Heart left ventricle (tissue), 16 donors: ENCODE results near the gene ARHGEF37. TPM values are rescaled to one million over a fixed set of nuclear protein-coding genes. Genes with fewer than 3 reads are reported as not detected.
"Not testable (repeated sequence)": the region's sequence is repeated elsewhere in the genome, so short reads cannot be mapped to it uniquely, and the experiment has no call there.

Experiments used
- ATAC-seq, 4 donors: fragments of 200-7000 bp; cut with Tn5 transposase; one replicate each; pipeline ENCODE4 v1.9.1; 2020 to 2022; ENCODE audit warnings: moderate library complexity in 4 of 4, mild to moderate bottlenecking in 3 of 4, moderate number of reproducible peaks in 1 of 4
- DNase-seq, 5 donors: peaks; one replicate each; pipeline ENCODE4 v3.0.0-alpha.2; 2020
- H3K27ac ChIP-seq, 12 donors: fragments of 200-600 bp; sonication (generic) in 4 of 12; one replicate each; pipeline versions ENCODE4 v1.5.0 to v1.8.0; 2016 to 2022; ENCODE audit warnings: mild to moderate bottlenecking in 2 of 12
- H3K27me3 ChIP-seq, 9 donors: fragments of 200-600 bp; sonication (generic) in 2 of 9; one replicate each; pipeline versions ENCODE4 v1.5.1 to v1.8.0; 2016 to 2022; ENCODE audit warnings: mild to moderate bottlenecking in 3 of 9
- H3K36me3 ChIP-seq, 9 donors: fragments of 200-600 bp; sonication (generic) in 2 of 9; one replicate each; pipeline versions ENCODE4 v1.5.0 to v1.8.0; 2018 to 2022; ENCODE audit warnings: mild to moderate bottlenecking in 2 of 9
- H3K4me1 ChIP-seq, 12 donors: fragments of 200-600 bp; sonication (generic) in 4 of 12; one replicate each; pipeline versions ENCODE4 v1.5.0 to v1.8.0; 2016 to 2022; ENCODE audit warnings: mild to moderate bottlenecking in 3 of 12
- H3K4me3 ChIP-seq, 12 donors: fragments of 200-600 bp; sonication (generic) in 4 of 12; one replicate each; pipeline versions ENCODE4 v1.5.0 to v1.8.0; 2017 to 2022; ENCODE audit warnings: mild to moderate bottlenecking in 9 of 12, moderate library complexity in 4 of 12
- H3K9me3 ChIP-seq, 12 donors: fragments of 200-600 bp; sonication (generic) in 4 of 12; one replicate each; pipeline versions ENCODE4 v1.5.0 to v1.8.0; 2016 to 2022; ENCODE audit warnings: mild to moderate bottlenecking in 1 of 12
- POLR2A ChIP-seq, 2 donors: fragments of 450-650 bp; IDR thresholded peaks; one replicate each; pipeline ENCODE4 v1.6.1; 2017; ENCODE audit warnings: antibody characterized with exemption in 2 of 2, mild to moderate bottlenecking in 2 of 2, moderate library complexity in 2 of 2
- WGBS, 4 donors: extraction: QIAGEN DNeasy Blood & Tissue Kit in 2 of 4; methylation state at CpG; one replicate each; pipeline versions ENCODE4 v1.1.5 to v1.1.7; 2013 to 2018; 5-methylcytosine and 5-hydroxymethylcytosine counted together
- intact Hi-C, 10 donors: fragments of 100-400 bp; cut with DNase I; formaldehyde crosslinking; loops; one replicate each; pipeline versions ENCODE4 v1.11.1 to v1.14.2; 2022
- polyA plus RNA-seq, 2 donors: library from polyadenylated mRNA; stranded (reverse); fragments of 200-250 nt; gene quantifications; one replicate each; pipeline ENCODE4 v1.2.3, GENCODE V29; 2013
- total RNA-seq, 9 donors: library from RNA; depleted of rRNA in 2 of 9; stranded (reverse); fragments of >200 nt in 2 of 9; fragmentation: NEBNext Ultra II Directional in 3 of 9; extraction: Animal tissue kit (Norgen Biotek cat#: 25700) in 3 of 9; gene quantifications; one replicate each; pipeline versions ENCODE4 v1.1.0 to v1.2.4, GENCODE V29; 2016 to 2023
- TF ChIP-seq, protein P1 (sequence below), 12 donors: fragments of 200-600 bp; sonication (generic) in 4 of 12; IDR thresholded peaks; one replicate each; pipeline versions ENCODE4 v1.5.0 to v1.8.0; 2018 to 2022; ENCODE audit warnings: antibody characterized with exemption in 12 of 12, mild to moderate bottlenecking in 5 of 12
- donor health status: ischemic (EF 13 %, LVEDD 7.1; RV severe dilation, severe dysfunction).
- donor health status: healthy with polysubstance abuse.
- donor health status: DM: no; HTN: yes; CAD: no.
- donor health status: DM: no; HTN: no; CAD: no.
- donor health status: ischemic (EF 25% LVEDD 6.9; RV normal size, moderate dysfunction).
- donor health status: ischemic (EF 25% LVEDD 5.7; RV mildly dilated, moderate dysfunction).
- donor health status: healthy.
- donor health status: DM: yes; HTN: yes; CAD: no.
- donor health status: ischemic (EF 35%, LVEDD 5.7; RV mildly dilated, moderate dysfunction).
- donor health status: nonischemic (EF 11% LVEDD 7.7; RV severe dilation, severe dysfunction).
- donor health status: DM: yes; HTN: yes; CAD: no.
- donor health status: PGD.
- donor health status: ischemic (EF 29% LVEDD 5.4; RV normal size, mild dysfunction).
- donor health status: nonischemic (EF 23%, LVEDD 6.1; RV moderate dilation, normal function).

ARHGEF37 gene
- total and polyA plus RNA-seq, 11 donors, result 8.1 to 28.5 (median 17.9) TPM

DNA sequence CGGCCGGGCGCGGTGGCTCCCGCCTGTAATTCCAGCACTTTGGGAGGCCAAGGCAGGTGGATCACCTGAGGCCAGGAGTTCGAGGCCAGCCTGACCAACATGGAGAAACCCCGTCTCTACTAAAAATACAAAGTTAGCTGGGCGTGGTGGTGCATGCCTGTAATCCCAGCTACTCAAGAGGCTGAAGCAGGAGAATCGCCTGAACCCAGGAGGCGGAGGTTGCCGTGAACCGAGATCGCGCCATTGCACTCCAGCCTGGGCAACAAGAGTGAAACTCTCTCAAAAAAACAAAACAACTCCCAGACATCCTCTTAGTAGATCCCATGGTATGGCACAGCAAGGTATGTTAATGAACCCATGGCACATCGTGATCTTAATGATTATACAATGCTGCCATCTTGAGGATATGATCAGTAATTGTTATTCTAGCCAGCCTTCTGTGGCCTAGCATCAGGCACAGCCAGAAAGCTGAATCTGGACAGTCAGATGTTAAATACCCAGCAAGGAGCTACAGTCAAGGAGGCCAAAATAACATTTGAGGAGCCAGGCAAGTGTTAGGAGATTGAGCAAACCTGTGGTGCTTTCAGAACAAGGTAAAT lies 16.7 kb upstream of the ARHGEF37 start:
- not testable (repeated sequence) for H3K9me3 ChIP-seq, H3K27me3 ChIP-seq, DNase-seq, H3K36me3 ChIP-seq
- peak overlapping the region in 8 of 12 donors; percentile 4 to 86 (median 26) for H3K27ac ChIP-seq
- ATAC-seq, result peak; percentile 62 to 92 (median 82)
- H3K4me1 ChIP-seq, result peaks cover 0 to 47% (median 32%) of the 10 kb centered on the region in 12 donors
- WGBS, 4 donors, result 48 to 52% (median 49%) methylated on average over 15 of the region's 15 CpGs
- intact Hi-C loops, result loop anchor here (1.0 to 10.0 kb wide), 12 partner anchors 53 to 830 kb away; partner anchors contain the start of gene AFAP1L1 (in 2 of the 10)
- peak overlapping the region in 1 of 12 donors; percentile 17 for H3K4me3 ChIP-seq
- TF ChIP-seq, protein P1, sequence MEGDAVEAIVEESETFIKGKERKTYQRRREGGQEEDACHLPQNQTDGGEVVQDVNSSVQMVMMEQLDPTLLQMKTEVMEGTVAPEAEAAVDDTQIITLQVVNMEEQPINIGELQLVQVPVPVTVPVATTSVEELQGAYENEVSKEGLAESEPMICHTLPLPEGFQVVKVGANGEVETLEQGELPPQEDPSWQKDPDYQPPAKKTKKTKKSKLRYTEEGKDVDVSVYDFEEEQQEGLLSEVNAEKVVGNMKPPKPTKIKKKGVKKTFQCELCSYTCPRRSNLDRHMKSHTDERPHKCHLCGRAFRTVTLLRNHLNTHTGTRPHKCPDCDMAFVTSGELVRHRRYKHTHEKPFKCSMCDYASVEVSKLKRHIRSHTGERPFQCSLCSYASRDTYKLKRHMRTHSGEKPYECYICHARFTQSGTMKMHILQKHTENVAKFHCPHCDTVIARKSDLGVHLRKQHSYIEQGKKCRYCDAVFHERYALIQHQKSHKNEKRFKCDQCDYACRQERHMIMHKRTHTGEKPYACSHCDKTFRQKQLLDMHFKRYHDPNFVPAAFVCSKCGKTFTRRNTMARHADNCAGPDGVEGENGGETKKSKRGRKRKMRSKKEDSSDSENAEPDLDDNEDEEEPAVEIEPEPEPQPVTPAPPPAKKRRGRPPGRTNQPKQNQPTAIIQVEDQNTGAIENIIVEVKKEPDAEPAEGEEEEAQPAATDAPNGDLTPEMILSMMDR (IDR thresholded peaks at IDR 0.05), result peak; percentile 52 to 77 (median 68)

DNA sequence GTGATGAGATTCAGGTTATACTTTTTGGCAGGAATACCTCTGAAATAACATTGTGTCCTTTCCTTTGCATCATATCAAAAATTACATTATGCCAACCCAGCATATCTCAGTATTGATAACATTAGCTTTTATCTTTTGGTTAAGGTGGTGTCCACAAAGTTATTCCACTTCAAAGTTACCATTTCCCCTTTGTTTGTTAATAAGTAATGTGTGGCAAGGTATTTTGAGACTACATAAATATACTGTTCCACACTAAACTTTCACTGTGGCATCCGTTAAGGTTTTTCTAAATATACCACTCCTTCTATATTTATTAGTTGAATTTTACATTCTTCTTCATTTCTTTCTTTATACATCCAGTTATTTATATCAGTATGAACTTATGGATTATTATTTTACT lies 14.1 kb upstream of the ARHGEF37 start:
- Histone ChIP-seq H3K4me1 (peaks cover 0 to 26% (median 20%) of the 10 kb centered on the region in 12 donors), H3K9me3 (no peaks in the 10 kb centered on the region), H3K27ac (no peak overlapping the region), H3K36me3 (no peaks in the 10 kb centered on the region), H3K4me3 (no peak overlapping the region), H3K27me3 (no peaks in the 10 kb centered on the region)
- DNase-seq (no peak), ATAC-seq (no peak)
- 78 to 88% (median 84%) methylated on average over 1 of the region's 1 CpG for WGBS, 4 donors
- no peak for TF ChIP-seq POLR2A (IDR thresholded peaks at IDR 0.05)
- TF ChIP-seq, protein P1 (IDR thresholded peaks at IDR 0.05), result no peak
- intact Hi-C loops, result loop anchor here in 3 of 10 donors (5.0 to 10.0 kb wide), 3 partner anchors 50 to 832 kb away; no protein-coding TSS in a partner anchor

DNA sequence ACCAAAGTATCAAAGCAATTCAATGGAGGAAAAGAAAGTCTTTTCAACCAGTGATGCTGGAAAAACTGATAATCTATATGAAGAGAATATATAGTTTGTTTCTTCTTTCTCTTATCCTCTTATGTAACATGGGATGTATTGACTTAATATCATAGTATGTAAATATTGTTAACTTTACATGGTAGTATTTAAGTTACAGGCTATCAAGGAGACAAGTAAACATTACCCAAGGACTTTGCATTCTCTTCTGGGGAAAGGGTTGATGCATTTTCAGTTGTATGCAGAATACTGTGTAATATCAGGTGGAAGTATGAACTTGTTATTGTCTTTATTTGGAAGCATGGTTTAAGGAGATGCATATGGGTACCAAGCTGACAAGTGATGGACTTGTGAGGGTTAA lies 9.1 kb upstream of the ARHGEF37 start:
- peaks cover 0 to 10% (median 0%) of the 10 kb centered on the region in 12 donors for H3K4me1 ChIP-seq
- peak overlapping the region in 1 of 12 donors; percentile 2 for H3K27ac ChIP-seq
- no peak for ATAC-seq
- DNase-seq, result no peak
- TF ChIP-seq POLR2A (IDR thresholded peaks at IDR 0.05), result no peak
- TF ChIP-seq, protein P1 (IDR thresholded peaks at IDR 0.05), result no peak
- H3K27me3 ChIP-seq, result no peaks in the 10 kb centered on the region
- intact Hi-C loops, result loop anchor here in 1 of 10 donors (10.0 kb wide), 1 partner anchor 427 kb away; the partner anchor contains the start of gene ABLIM3
- H3K4me3 ChIP-seq, result no peak overlapping the region
- H3K9me3 ChIP-seq, result no peaks in the 10 kb centered on the region
- no peaks in the 10 kb centered on the region for H3K36me3 ChIP-seq

DNA sequence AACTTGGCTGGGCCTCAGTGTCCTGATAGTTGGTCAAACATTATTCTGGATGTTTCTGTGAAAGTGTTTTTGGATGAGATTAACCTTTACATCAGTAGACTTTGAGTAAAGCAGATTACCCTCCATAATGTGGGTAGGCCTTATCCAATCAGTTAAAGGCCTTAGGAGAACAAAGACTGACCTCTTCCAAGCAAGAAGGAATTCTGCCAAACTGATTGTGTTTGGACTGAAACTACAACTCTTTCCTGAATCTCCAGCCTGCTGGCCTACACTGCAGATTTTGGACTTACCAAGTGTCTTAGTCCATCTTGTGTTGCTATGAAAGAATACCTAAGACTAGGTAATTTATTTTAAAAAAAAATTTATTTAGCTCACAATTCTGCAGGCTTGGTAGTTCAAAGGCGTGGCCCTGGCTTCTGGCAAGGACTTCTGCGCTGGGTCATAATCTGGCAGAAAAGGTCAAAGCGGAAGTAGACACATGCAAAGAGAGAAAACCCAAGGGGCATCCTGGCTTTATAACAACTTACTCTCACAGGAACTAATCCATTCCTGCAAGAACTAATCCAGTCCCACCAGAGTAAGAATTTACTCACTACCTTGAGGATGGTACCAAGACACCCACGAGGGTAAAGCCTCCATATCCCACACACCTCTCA lies 8.6 kb upstream of the ARHGEF37 start:
- ATAC-seq (peak in 1 of 4 donors; percentile 27), DNase-seq (no peak)
- TF ChIP-seq, protein P1 (IDR thresholded peaks at IDR 0.05), result no peak
- TF ChIP-seq POLR2A (IDR thresholded peaks at IDR 0.05), result no peak
- Histone ChIP-seq H3K4me3 (no peak overlapping the region), H3K9me3 (no peaks in the 10 kb centered on the region), H3K4me1 (peaks cover 0 to 10% (median 0%) of the 10 kb centered on the region in 12 donors), H3K27ac (peak overlapping the region in 3 of 12 donors; percentile 0 to 3 (median 2)), H3K27me3 (no peaks in the 10 kb centered on the region), H3K36me3 (no peaks in the 10 kb centered on the region)
- WGBS, 4 donors, result 71 to 83% (median 79%) methylated on average over 4 of the region's 4 CpGs
- intact Hi-C loops, result loop anchor here in 1 of 10 donors (10.0 kb wide), 1 partner anchor 428 kb away; the partner anchor contains the start of gene ABLIM3
